ENCODE measurements around the gene GCH1. TPM values are rescaled to one million over a fixed set of nuclear protein-coding genes. Genes with fewer than 3 reads are reported as not detected.

GCH1 gene
- total and polyA plus RNA-seq, 2 donors (not counting 1 experiment from before 2014, with no cell fraction given), result 1.3 to 1.5 TPM

DNA sequence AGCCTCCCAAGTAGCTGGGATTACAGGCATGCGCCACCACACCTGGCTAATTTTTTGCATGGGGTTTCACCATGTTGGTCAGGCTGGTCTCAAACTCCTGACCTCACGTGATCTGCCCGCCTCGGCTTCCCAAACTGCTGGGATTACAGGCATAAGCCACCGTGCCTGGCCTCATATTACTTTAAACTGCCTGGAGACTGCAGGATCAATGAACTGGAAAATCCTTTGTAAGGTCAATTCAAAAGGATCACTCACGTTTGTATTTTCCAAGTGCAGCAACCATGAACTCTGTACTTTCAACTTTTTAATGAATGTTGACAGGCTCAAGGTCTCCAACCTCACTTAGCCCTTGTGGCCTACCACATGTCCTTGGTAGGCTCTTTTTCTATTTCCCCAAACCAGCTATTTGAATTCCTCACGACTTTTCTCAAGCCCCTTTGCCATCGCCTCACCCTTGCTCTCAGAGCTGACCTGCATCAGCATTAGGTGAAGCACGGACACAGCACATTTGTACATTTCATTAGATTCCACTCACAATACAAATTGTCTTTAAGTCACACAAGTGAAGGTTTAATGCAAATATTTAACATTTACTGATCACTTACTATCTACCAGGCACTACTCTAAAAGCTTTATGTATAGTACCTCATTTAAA lies 42.2 kb upstream of the GCH1 start:
- Histone ChIP-seq H3K4me1 (ENCODE audit: control insufficient read depth, extremely low read depth, insufficient read depth, low read length) (no peaks in the 10 kb centered on the region), H3K9ac (ENCODE audit: insufficient read depth, low read length) (no peak overlapping the region), H3K27ac (ENCODE audit: insufficient read depth, low read length) (no peak overlapping the region), H3K9me3 (ENCODE audit: control insufficient read depth, insufficient read depth, low read depth, low read length) (no peaks in the 10 kb centered on the region), H3K27me3 (ENCODE audit: control insufficient read depth, insufficient read depth, low read length) (no peaks in the 10 kb centered on the region), H3K4me2 (ENCODE audit: extremely low read depth, insufficient read depth, low read length) (no peak overlapping the region), H3K36me3 (ENCODE audit: control insufficient read depth, insufficient read depth, low read length) (no peaks in the 10 kb centered on the region), H3K79me2 (ENCODE audit: control insufficient read depth, insufficient read depth, low read length) (no peaks in the 10 kb centered on the region), H2AFZ (ENCODE audit: low read length) (no peak overlapping the region), H3K4me3 (replicated peaks in 1 of 4; ENCODE audit: control extremely low read depth in 1 of 4, insufficient read depth in 1 of 4, low read depth in 3 of 4, low read length in 4 of 4) (no peak overlapping the region), H4K20me1 (ENCODE audit: control insufficient read depth, extremely low read depth, insufficient read depth, low read length) (no peaks in the 10 kb centered on the region)
- TF ChIP-seq EZH2 (IDR thresholded peaks at IDR 0.05; ENCODE audit: low read length, missing control alignments), result no peak
- TF ChIP-seq, protein P1, sequence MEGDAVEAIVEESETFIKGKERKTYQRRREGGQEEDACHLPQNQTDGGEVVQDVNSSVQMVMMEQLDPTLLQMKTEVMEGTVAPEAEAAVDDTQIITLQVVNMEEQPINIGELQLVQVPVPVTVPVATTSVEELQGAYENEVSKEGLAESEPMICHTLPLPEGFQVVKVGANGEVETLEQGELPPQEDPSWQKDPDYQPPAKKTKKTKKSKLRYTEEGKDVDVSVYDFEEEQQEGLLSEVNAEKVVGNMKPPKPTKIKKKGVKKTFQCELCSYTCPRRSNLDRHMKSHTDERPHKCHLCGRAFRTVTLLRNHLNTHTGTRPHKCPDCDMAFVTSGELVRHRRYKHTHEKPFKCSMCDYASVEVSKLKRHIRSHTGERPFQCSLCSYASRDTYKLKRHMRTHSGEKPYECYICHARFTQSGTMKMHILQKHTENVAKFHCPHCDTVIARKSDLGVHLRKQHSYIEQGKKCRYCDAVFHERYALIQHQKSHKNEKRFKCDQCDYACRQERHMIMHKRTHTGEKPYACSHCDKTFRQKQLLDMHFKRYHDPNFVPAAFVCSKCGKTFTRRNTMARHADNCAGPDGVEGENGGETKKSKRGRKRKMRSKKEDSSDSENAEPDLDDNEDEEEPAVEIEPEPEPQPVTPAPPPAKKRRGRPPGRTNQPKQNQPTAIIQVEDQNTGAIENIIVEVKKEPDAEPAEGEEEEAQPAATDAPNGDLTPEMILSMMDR (conservative IDR thresholded peaks at IDR 0.05 in 1 of 2, IDR thresholded peaks at IDR 0.05 in 1 of 2; ENCODE audit: low read depth in 1 of 2, low read length in 2 of 2), result no peak
- DNase-seq (ENCODE audit: low read depth in 2 of 2), result no peak

DNA sequence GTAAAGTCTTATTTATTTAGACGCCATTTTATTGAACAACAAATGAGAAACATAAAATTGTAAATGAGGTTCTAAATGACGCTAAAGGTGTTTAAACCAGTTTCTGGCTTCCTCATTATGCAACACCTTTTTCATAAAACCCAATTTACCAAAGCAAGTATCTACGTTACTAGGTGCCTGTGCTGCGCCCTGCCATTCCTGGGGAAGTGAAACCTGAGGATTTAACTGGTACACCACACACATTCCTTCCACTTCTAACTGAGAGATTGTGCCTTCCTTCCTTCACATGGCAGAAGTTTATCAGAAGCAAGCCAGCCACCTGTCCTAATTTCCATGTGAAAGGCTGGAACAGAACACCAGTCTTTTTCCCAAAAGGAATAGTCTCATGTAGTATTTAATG lies 40.3 kb upstream of the GCH1 start:
- no peaks in the 10 kb centered on the region for H3K36me3 ChIP-seq (ENCODE audit: control insufficient read depth, insufficient read depth, low read length)
- DNase-seq (ENCODE audit: low read depth in 2 of 2), result no peak
- no peaks in the 10 kb centered on the region for H3K27me3 ChIP-seq (ENCODE audit: control insufficient read depth, insufficient read depth, low read length)
- H3K9me3 ChIP-seq (ENCODE audit: control insufficient read depth, insufficient read depth, low read depth, low read length), result no peaks in the 10 kb centered on the region
- H2AFZ ChIP-seq (ENCODE audit: low read length), result no peak overlapping the region
- no peak overlapping the region for H3K27ac ChIP-seq (ENCODE audit: insufficient read depth, low read length)
- H4K20me1 ChIP-seq (ENCODE audit: control insufficient read depth, extremely low read depth, insufficient read depth, low read length), result no peaks in the 10 kb centered on the region
- no peak overlapping the region for H3K4me2 ChIP-seq (ENCODE audit: extremely low read depth, insufficient read depth, low read length)
- TF ChIP-seq, protein P1 (conservative IDR thresholded peaks at IDR 0.05 in 1 of 2, IDR thresholded peaks at IDR 0.05 in 1 of 2; ENCODE audit: low read depth in 1 of 2, low read length in 2 of 2), result no peak
- no peak for TF ChIP-seq EZH2 (IDR thresholded peaks at IDR 0.05; ENCODE audit: low read length, missing control alignments)
- no peak overlapping the region for H3K4me3 ChIP-seq (replicated peaks in 1 of 4; ENCODE audit: control extremely low read depth in 1 of 4, insufficient read depth in 1 of 4, low read depth in 3 of 4, low read length in 4 of 4)
- H3K79me2 ChIP-seq (ENCODE audit: control insufficient read depth, insufficient read depth, low read length), result no peaks in the 10 kb centered on the region
- no peaks in the 10 kb centered on the region for H3K4me1 ChIP-seq (ENCODE audit: control insufficient read depth, extremely low read depth, insufficient read depth, low read length)
- H3K9ac ChIP-seq (ENCODE audit: insufficient read depth, low read length), result no peak overlapping the region

DNA sequence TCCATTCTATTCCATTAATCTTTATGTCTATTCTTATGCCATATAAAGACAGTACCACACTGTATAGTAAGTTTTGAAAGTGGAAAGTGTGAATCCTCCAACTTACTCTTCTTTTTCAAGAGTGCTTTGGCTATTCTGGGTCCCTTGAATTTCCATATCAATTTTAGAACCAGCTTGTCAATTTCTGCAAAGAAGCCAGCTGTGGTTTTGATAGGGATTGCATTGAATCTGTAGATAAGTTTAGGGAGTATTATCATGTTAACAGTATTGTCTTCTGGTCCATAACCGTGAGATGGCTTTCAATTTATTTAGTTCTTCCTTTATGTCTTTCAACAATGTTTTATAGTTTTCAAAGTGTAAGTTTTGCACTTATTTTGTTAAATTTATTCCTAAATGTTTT lies 34.2 kb upstream of the GCH1 start:
- Histone ChIP-seq H3K36me3 (ENCODE audit: control insufficient read depth, insufficient read depth, low read length) (no peaks in the 10 kb centered on the region), H3K27ac (ENCODE audit: insufficient read depth, low read length) (no peak overlapping the region), H4K20me1 (ENCODE audit: control insufficient read depth, extremely low read depth, insufficient read depth, low read length) (no peaks in the 10 kb centered on the region), H3K9me3 (ENCODE audit: control insufficient read depth, insufficient read depth, low read depth, low read length) (no peaks in the 10 kb centered on the region), H3K9ac (ENCODE audit: insufficient read depth, low read length) (no peak overlapping the region), H3K79me2 (ENCODE audit: control insufficient read depth, insufficient read depth, low read length) (no peaks in the 10 kb centered on the region), H3K4me2 (ENCODE audit: extremely low read depth, insufficient read depth, low read length) (no peak overlapping the region), H3K4me1 (ENCODE audit: control insufficient read depth, extremely low read depth, insufficient read depth, low read length) (no peaks in the 10 kb centered on the region), H3K27me3 (ENCODE audit: control insufficient read depth, insufficient read depth, low read length) (no peaks in the 10 kb centered on the region), H2AFZ (ENCODE audit: low read length) (no peak overlapping the region), H3K4me3 (replicated peaks in 1 of 4; ENCODE audit: control extremely low read depth in 1 of 4, insufficient read depth in 1 of 4, low read depth in 3 of 4, low read length in 4 of 4) (no peak overlapping the region)
- DNase-seq (ENCODE audit: low read depth in 2 of 2), result no peak
- TF ChIP-seq EZH2 (IDR thresholded peaks at IDR 0.05; ENCODE audit: low read length, missing control alignments), result no peak

Data from fibroblast of lung (primary cell).